Mucosa of rectum (tissue), 2 donors: ENCODE results near the gene LGR6.
A peak's percentile ranks its signal among the peaks of the same experiment; 100 is the strongest.
"Not testable (repeated sequence)": the region's sequence is repeated elsewhere in the genome, so short reads cannot be mapped to it uniquely, and the experiment has no call there.

Experiments used
- H3K27ac ChIP-seq, 2 donors: one replicate each; pipeline ENCODE4 v1.7.0; 2013; ENCODE audit warnings: inconsistent platforms in 2 of 2, low read depth in 2 of 2, low read length in 2 of 2
- H3K27me3 ChIP-seq, 2 donors: one replicate each; pipeline ENCODE4 v1.7.0; 2013; ENCODE audit warnings: low read length in 2 of 2; ENCODE audit not compliant: control insufficient read depth in 2 of 2, insufficient read depth in 2 of 2
- H3K36me3 ChIP-seq, 2 donors: one replicate each; pipeline ENCODE4 v1.7.0; 2013; ENCODE audit warnings: low read length in 2 of 2; ENCODE audit not compliant: control insufficient read depth in 2 of 2, insufficient read depth in 2 of 2
- H3K4me1 ChIP-seq, 2 donors: one replicate each; pipeline ENCODE4 v1.7.0; 2013; ENCODE audit warnings: low read length in 2 of 2, mild to moderate bottlenecking in 1 of 2; ENCODE audit not compliant: control insufficient read depth in 2 of 2, insufficient read depth in 2 of 2
- H3K4me3 ChIP-seq, 2 donors: one replicate each; pipeline ENCODE4 v1.7.0; 2013; ENCODE audit warnings: low read length in 2 of 2
- H3K9ac ChIP-seq, 2 donors: one replicate each; pipeline ENCODE4 v1.7.0; 2013; ENCODE audit warnings: low read length in 2 of 2, low read depth in 1 of 2, mild to moderate bottlenecking in 1 of 2
- H3K9me3 ChIP-seq, 2 donors: one replicate each; pipeline ENCODE4 v1.7.0; 2013; ENCODE audit warnings: low read length in 2 of 2; ENCODE audit not compliant: control insufficient read depth in 2 of 2
- donor health status: healthy.
- donor health status: Normal muscosa, but diverticular disease.

LGR6 gene

GRCh38 chr1:202165267-202165941, 28.2 kb upstream of the LGR6 start:
- H3K9ac ChIP-seq: no peak overlapping the region
- no peaks in the 10 kb centered on the region for H3K27me3 ChIP-seq
- H3K36me3 ChIP-seq: no peaks in the 10 kb centered on the region
- H3K9me3 ChIP-seq: no peaks in the 10 kb centered on the region
- peak overlapping the region in 1 of 2 donors; percentile 1 for H3K27ac ChIP-seq
- no peak overlapping the region for H3K4me3 ChIP-seq
- peaks cover 0 to 11% of the 10 kb centered on the region in 2 donors for H3K4me1 ChIP-seq

- no peak overlapping the region for H3K9ac ChIP-seq
- no peak overlapping the region for H3K27ac ChIP-seq
These were observed 27.4 kb upstream of the LGR6 start for GRCh38 chr1:202165942-202166843.

GRCh38 chr1:202167054-202167453, 26.5 kb upstream of the LGR6 start:
- H3K27ac ChIP-seq, H3K4me1 ChIP-seq, H3K9me3 ChIP-seq, H3K9ac ChIP-seq, H3K27me3 ChIP-seq, H3K36me3 ChIP-seq, H3K4me3 ChIP-seq: not testable (repeated sequence)

More at GRCh38 chr1:202165942-202166843, 27.4 kb upstream of the LGR6 start:
- H3K4me3 ChIP-seq: no peak overlapping the region
- no peaks in the 10 kb centered on the region for H3K9me3 ChIP-seq
- H3K27me3 ChIP-seq: no peaks in the 10 kb centered on the region
- peaks cover 0 to 9% of the 10 kb centered on the region in 2 donors for H3K4me1 ChIP-seq
- H3K36me3 ChIP-seq: no peaks in the 10 kb centered on the region

GRCh38 chr1:202167708-202168415, 25.7 kb upstream of the LGR6 start:
- H3K27me3 ChIP-seq: no peaks in the 10 kb centered on the region
- H3K9ac ChIP-seq: no peak overlapping the region
- no peaks in the 10 kb centered on the region for H3K36me3 ChIP-seq
- H3K4me1 ChIP-seq: peaks cover 0 to 4% of the 10 kb centered on the region in 2 donors
- H3K4me3 ChIP-seq: no peak overlapping the region
- no peak overlapping the region for H3K27ac ChIP-seq
- no peaks in the 10 kb centered on the region for H3K9me3 ChIP-seq

GRCh38 chr1:202168861-202169260, 24.7 kb upstream of the LGR6 start:
- H3K9ac ChIP-seq: no peak overlapping the region
- H3K4me3 ChIP-seq: no peak overlapping the region
- H3K4me1 ChIP-seq: no peaks in the 10 kb centered on the region
- no peaks in the 10 kb centered on the region for H3K27me3 ChIP-seq
- no peaks in the 10 kb centered on the region for H3K9me3 ChIP-seq
- no peaks in the 10 kb centered on the region for H3K36me3 ChIP-seq
- no peak overlapping the region for H3K27ac ChIP-seq

GRCh38 chr1:202170726-202171125, 22.9 kb upstream of the LGR6 start:
- Histone ChIP-seq H3K27me3 (no peaks in the 10 kb centered on the region), H3K4me3 (no peak overlapping the region), H3K9ac (no peak overlapping the region), H3K9me3 (no peaks in the 10 kb centered on the region), H3K4me1 (no peaks in the 10 kb centered on the region), H3K36me3 (no peaks in the 10 kb centered on the region), H3K27ac (no peak overlapping the region)

- no peaks in the 10 kb centered on the region for H3K9me3 ChIP-seq
- no peak overlapping the region for H3K27ac ChIP-seq
- no peaks in the 10 kb centered on the region for H3K27me3 ChIP-seq
- no peak overlapping the region for H3K4me3 ChIP-seq
- no peaks in the 10 kb centered on the region for H3K36me3 ChIP-seq
- no peaks in the 10 kb centered on the region for H3K4me1 ChIP-seq
- no peak overlapping the region for H3K9ac ChIP-seq
These were observed 22.1 kb upstream of the LGR6 start for GRCh38 chr1:202171292-202172014.

- Histone ChIP-seq H3K36me3 (no peaks in the 10 kb centered on the region), H3K9me3 (no peaks in the 10 kb centered on the region), H3K27ac (no peak overlapping the region), H3K4me1 (no peaks in the 10 kb centered on the region), H3K4me3 (no peak overlapping the region), H3K27me3 (no peaks in the 10 kb centered on the region), H3K9ac (no peak overlapping the region)
These were observed 21.6 kb upstream of the LGR6 start for GRCh38 chr1:202172015-202172355.

- Histone ChIP-seq H3K9ac (no peak overlapping the region), H3K9me3 (no peaks in the 10 kb centered on the region), H3K27me3 (no peaks in the 10 kb centered on the region), H3K27ac (no peak overlapping the region), H3K4me1 (no peaks in the 10 kb centered on the region), H3K36me3 (no peaks in the 10 kb centered on the region), H3K4me3 (no peak overlapping the region)
These were observed 19.6 kb upstream of the LGR6 start for GRCh38 chr1:202173993-202174392.
